Activated CD8-positive, alpha-beta memory T cell treated with anti-CD3 and anti-CD28 coated beads for 36 hours (primary cell): ENCODE measurements around the gene LMBRD1. TPM values are rescaled to one million over a fixed set of nuclear protein-coding genes. Genes with fewer than 3 reads are reported as not detected.
"Not testable (repeated sequence)": the region's sequence is repeated elsewhere in the genome, so short reads cannot be mapped to it uniquely, and the experiment has no call there.

Experiments
- CTCF ChIA-PET: fragments of 350-600 bp; sonication (Branson Sonifier 250); formaldehyde crosslinking; loops from one replicate; lab custom pipeline; 2021; ENCODE audit warnings: antibody characterized with exemption; lab: Charles Lee
- POLR2A ChIA-PET: fragments of 350-600 bp; sonication (Branson Sonifier 250); formaldehyde crosslinking; loops from one replicate; lab custom pipeline; 2021; ENCODE audit warnings: antibody characterized with exemption; lab: Charles Lee
- total RNA-seq, 2 experiments: library from RNA; stranded (reverse); gene quantifications; one replicate each; pipeline ENCODE4 v1.2.3, GENCODE V29; 2021

Gene LMBRD1
- 10 to 100 TPM; 14.0 TPM for total RNA-seq

GRCh38 chr6:69796642-69797390, at the start of gene LMBRD1:
Gene LMBRD1 (minus strand): TSS chr6:69797010. CDS start chr6:69796881, 129 bp downstream.
- ChIA-PET POLR2A (interaction anchor here (0.6 to 0.7 kb wide), 2 partner anchors 12 to 18 kb away, joined by 3 to 4 read pairs; no protein-coding TSS in a partner anchor), CTCF (interaction anchor here (0.6 to 1.4 kb wide), 8 partner anchors 15 to 1492 kb away, joined by 3 to 6 read pairs (median 3); no protein-coding TSS in a partner anchor)

DNA sequence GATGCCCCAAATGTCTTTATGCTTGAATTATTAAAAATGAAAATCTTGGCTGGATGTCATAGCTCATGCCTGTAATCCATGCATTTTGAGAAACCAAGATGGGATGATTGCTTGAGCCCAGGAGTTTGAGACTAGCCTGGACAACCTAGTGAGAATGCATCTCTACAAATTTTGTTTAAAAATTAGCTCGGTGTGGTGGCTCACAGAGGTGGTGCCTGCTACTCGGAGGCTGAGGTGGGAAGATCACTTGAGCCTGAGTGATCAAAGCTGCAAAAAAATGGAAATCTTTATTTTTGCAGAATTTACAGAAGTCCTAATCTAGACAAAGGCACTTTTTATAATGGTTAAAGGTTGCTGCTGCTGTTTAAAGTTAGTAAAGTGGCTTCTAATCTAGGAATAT, 49.5 kb upstream of the LMBRD1 start:
- ChIA-PET CTCF (no interaction called here), POLR2A (no interaction called here)

- POLR2A ChIA-PET, result no interaction called here
- CTCF ChIA-PET, result no interaction called here
Measured at GRCh38 chr6:69843189-69843588, 46.4 kb upstream of the LMBRD1 start.

- POLR2A ChIA-PET, result no interaction called here
- CTCF ChIA-PET, result no interaction called here
Measured at GRCh38 chr6:69841862-69842261, 45.1 kb upstream of the LMBRD1 start.

GRCh38 chr6:69835414-69836179, 38.8 kb upstream of the LMBRD1 start:
- POLR2A ChIA-PET, result no interaction called here
- CTCF ChIA-PET, result no interaction called here

DNA sequence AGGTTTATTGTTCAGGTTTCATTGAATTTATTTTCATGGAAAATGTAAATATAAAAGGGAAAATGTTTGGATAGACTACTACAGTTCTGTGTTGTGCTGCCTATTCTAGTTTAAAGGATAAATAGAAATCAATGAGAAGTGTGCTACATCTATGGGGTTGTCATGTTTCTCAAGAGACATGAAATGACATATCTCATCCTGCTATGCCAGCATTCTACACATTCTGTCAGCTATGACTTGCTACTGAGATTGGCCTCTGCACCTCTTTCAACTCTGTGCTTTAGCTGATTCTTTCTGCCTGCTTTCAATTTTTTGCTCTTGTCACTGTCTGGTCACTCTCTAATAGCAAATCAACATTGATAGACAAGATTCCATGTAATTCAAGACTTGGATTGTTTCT, 35.7 kb upstream of the LMBRD1 start:
- POLR2A ChIA-PET, result no interaction called here
- CTCF ChIA-PET, result interaction anchor here (1.2 kb wide), 1 partner anchor 36 kb away, joined by 3 read pairs; the partner anchor contains the start of gene LMBRD1

DNA sequence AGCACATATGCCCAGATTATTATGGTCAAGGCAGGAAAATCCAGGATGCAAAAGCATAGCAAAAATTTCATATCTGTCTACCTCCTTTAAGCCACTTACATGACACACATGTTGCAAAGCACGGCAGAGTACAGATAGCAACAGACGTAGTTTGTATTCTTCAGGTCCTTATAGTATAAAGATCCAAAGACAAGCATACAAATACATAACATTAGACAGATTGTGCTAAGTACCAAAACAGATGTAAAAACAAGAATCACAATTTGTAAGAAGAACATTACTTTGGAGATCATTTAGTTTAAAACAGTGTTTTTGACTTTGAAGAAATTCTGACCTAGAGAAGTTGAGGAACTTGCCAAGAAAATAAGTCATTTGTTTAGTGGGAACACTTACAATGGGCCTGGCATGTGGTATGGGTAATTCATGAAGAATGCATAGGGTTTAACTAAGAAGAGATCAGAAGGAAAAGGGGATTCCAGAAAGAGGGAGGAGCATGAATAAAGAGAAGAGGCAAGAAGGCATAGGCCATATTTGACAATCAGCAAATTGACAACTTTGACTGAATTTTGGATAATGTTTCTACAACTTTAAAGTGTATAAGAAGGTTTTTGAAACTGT, 30.6 kb upstream of the LMBRD1 start:
- CTCF ChIA-PET, result no interaction called here
- POLR2A ChIA-PET, result no interaction called here

DNA sequence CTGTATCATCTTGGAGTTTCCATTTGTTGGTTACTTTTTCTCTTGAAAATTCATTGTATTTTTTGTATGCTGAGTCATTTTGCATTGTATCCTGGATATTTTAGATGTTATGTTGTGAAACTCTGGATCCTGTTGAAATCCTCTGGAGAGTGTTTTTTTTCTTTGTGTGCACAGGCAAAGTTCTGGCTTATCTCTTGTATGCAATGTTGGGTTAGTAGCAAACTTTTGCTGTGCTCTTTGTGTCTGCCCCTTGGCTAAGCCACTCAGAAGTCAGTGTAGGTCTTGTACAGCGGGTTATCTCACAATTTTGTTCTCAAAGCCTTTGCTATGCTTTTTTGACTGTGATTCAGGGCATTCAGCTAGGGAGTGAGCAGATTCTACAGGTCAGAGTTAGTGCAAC, 29.1 kb upstream of the LMBRD1 start:
- POLR2A ChIA-PET, result no interaction called here
- CTCF ChIA-PET, result no interaction called here

GRCh38 chr6:69824355-69824754, 27.5 kb upstream of the LMBRD1 start:
- CTCF ChIA-PET, POLR2A ChIA-PET: not testable (repeated sequence)

DNA sequence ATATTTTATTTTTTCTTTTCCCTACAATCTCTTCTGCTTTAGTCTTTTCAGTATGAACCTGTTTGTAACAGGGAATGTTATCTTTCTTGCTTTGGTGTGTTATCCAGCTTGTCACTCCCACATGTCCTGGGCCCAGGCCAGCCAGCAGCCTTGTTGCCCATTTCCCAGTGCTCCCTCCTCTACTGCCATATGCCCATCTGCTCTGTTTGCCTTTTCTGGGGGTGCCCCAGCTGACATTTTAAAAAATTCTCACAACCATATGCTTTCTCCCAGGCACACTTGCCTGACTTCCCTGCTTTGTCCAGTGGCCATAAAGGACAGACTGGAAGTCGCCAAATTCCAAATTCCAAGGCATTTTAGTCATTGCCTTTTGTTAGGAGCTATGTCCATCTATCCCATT, 23.6 kb upstream of the LMBRD1 start:
- CTCF ChIA-PET, result no interaction called here

GRCh38 chr6:69820018-69820417, 23.2 kb upstream of the LMBRD1 start:
- ChIA-PET POLR2A (no interaction called here), CTCF (no interaction called here)

More for the DNA sequence above, 23.6 kb upstream of the LMBRD1 start:
- POLR2A ChIA-PET, result no interaction called here

GRCh38 chr6:69819138-69819537, 22.3 kb upstream of the LMBRD1 start:
- ChIA-PET POLR2A (interaction anchor here (0.7 kb wide), 1 partner anchor 811 kb away, joined by 8 read pairs; no protein-coding TSS in a partner anchor), CTCF (no interaction called here)

GRCh38 chr6:69818223-69818930, 21.6 kb upstream of the LMBRD1 start:
- CTCF ChIA-PET, result no interaction called here
- POLR2A ChIA-PET, result interaction anchor here (0.7 kb wide), 1 partner anchor 812 kb away, joined by 8 read pairs; no protein-coding TSS in a partner anchor

DNA sequence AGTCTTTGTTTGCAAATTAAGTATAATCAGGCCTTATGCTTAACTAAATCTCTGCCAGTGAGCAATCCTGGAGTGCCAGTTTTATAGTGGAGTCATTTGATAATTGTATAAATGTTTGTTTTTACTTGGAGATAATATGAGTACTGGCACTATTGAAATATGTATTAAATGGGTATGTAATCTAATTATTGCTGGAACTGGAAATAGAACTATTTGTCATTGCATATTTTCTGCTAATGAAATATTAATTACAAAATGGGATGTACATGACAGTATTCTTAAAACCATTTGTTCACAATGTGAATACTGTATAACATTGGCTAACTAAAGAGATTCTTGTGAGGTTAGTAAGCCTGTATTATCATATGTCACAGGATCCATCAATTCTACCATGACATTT, 20.5 kb upstream of the LMBRD1 start:
- CTCF ChIA-PET, result no interaction called here

GRCh38 chr6:69816569-69816968, 19.8 kb upstream of the LMBRD1 start:
- ChIA-PET CTCF (no interaction called here), POLR2A (no interaction called here)

More for the DNA sequence above, 20.5 kb upstream of the LMBRD1 start:
- POLR2A ChIA-PET, result no interaction called here

- POLR2A ChIA-PET, result no interaction called here
- CTCF ChIA-PET, result interaction anchor here (1.2 kb wide), 1 partner anchor 20 kb away, joined by 3 read pairs; no protein-coding TSS in a partner anchor
Measured at GRCh38 chr6:69816026-69816425, 19.2 kb upstream of the LMBRD1 start.

GRCh38 chr6:69813508-69813907, 16.7 kb upstream of the LMBRD1 start:
- ChIA-PET POLR2A (no interaction called here), CTCF (no interaction called here)

- ChIA-PET CTCF (no interaction called here), POLR2A (no interaction called here)
Measured at GRCh38 chr6:69812746-69813427, 16.1 kb upstream of the LMBRD1 start.

GRCh38 chr6:69802995-69803394, 6.2 kb upstream of the LMBRD1 start:
- POLR2A ChIA-PET, result no interaction called here

More at GRCh38 chr6:69802995-69803394, 6.2 kb upstream of the LMBRD1 start:
- CTCF ChIA-PET, result no interaction called here
